SK-N-SH treated with all-trans-retinoic acid at 6 μM for 48 hours (cell line): Measurements from ENCODE around the gene EFNB2.

Experiments used
- ATAC-seq: fragments of 200-7000 bp; cut with Tn5 transposase; 3 replicates; pipeline ENCODE4 v1.9.1; 2020; ENCODE audit warnings: mild to moderate bottlenecking, moderate library complexity
- ARNTL ChIP-seq: fragments of 450-650 bp; formaldehyde crosslinking; IDR thresholded peaks from 2 replicates; pipeline ENCODE4 v1.5.0; 2020; ENCODE audit warnings: low read depth, mild to moderate bottlenecking, moderate library complexity, borderline replicate concordance
- CSDC2 ChIP-seq: fragments of 250-450 bp; sonication (Bioruptor Pico); IDR thresholded peaks from 2 replicates; pipeline ENCODE4 v1.5.0; 2020; ENCODE audit warnings: mild to moderate bottlenecking, moderate library complexity
- ESRRG ChIP-seq: fragments of 250-450 bp; sonication (Bioruptor Pico); IDR thresholded peaks from 2 replicates; pipeline ENCODE4 v1.6.1; 2021; ENCODE audit warnings: mild to moderate bottlenecking
- GLIS3 ChIP-seq: fragments of 250-450 bp; sonication (Bioruptor Pico); IDR thresholded peaks from 2 replicates; pipeline ENCODE4 v1.5.0; 2020; ENCODE audit warnings: mild to moderate bottlenecking, moderate library complexity
- PATZ1 ChIP-seq: fragments of 250-450 bp; sonication (Bioruptor Pico); IDR thresholded peaks from 2 replicates; pipeline ENCODE4 v1.8.0; 2020; ENCODE audit warnings: mild to moderate bottlenecking, moderate library complexity, borderline replicate concordance
- POU6F1 ChIP-seq: fragments of 250-450 bp; sonication (Bioruptor Pico); IDR thresholded peaks from 2 replicates; pipeline ENCODE4 v1.8.0; 2021; ENCODE audit warnings: low read depth, mild to moderate bottlenecking, moderate library complexity, borderline replicate concordance
- PPARA ChIP-seq: fragments of 250-450 bp; sonication (Bioruptor Pico); IDR thresholded peaks from 2 replicates; pipeline ENCODE4 v1.5.0; 2020; ENCODE audit warnings: mild to moderate bottlenecking, borderline replicate concordance
- RARB ChIP-seq: fragments of 250-450 bp; sonication (Bioruptor Pico); IDR thresholded peaks from 2 replicates; pipeline ENCODE4 v1.8.0; 2021; ENCODE audit warnings: mild to moderate bottlenecking, moderate library complexity
- TCF4 ChIP-seq: fragments of 250-450 bp; sonication (Bioruptor Pico); IDR thresholded peaks from 2 replicates; pipeline ENCODE4 v1.8.0; 2021; ENCODE audit warnings: mild to moderate bottlenecking, moderate library complexity, borderline replicate concordance
- TOX ChIP-seq: fragments of 250-450 bp; sonication (Bioruptor Pico); IDR thresholded peaks from 2 replicates; pipeline ENCODE4 v1.8.0; 2021; ENCODE audit warnings: mild to moderate bottlenecking, moderate library complexity, borderline replicate concordance
- TSHZ2 ChIP-seq: fragments of 250-450 bp; sonication (Bioruptor Pico); IDR thresholded peaks from 2 replicates; pipeline ENCODE4 v1.5.0; 2020; ENCODE audit warnings: mild to moderate bottlenecking, moderate library complexity
- ZC3H10 ChIP-seq: fragments of 250-450 bp; sonication (Bioruptor Pico); IDR thresholded peaks from 2 replicates; pipeline ENCODE4 v1.5.1; 2021; ENCODE audit warnings: mild to moderate bottlenecking, moderate library complexity
- ZFP30 ChIP-seq: fragments of 450-650 bp; formaldehyde crosslinking; IDR thresholded peaks from 2 replicates; pipeline ENCODE4 v1.5.0; 2022; ENCODE audit warnings: mild to moderate bottlenecking, moderate library complexity
- ZNF565 ChIP-seq: fragments of 450-650 bp; formaldehyde crosslinking; conservative IDR thresholded peaks from 2 replicates; pipeline ENCODE4 v1.5.0; 2020; ENCODE audit warnings: low read depth, mild to moderate bottlenecking, moderate library complexity
- ZNF70 ChIP-seq: fragments of 450-650 bp; formaldehyde crosslinking; IDR thresholded peaks from 2 replicates; pipeline ENCODE4 v1.5.0; 2020; ENCODE audit warnings: mild to moderate bottlenecking, moderate library complexity
- ZNF8 ChIP-seq: fragments of 450-650 bp; formaldehyde crosslinking; IDR thresholded peaks from 2 replicates; pipeline ENCODE4 v1.5.0; 2020; ENCODE audit warnings: mild to moderate bottlenecking, moderate library complexity
- TF ChIP-seq, protein P1 (sequence below): fragments of 250-450 bp; sonication (Bioruptor Pico); IDR thresholded peaks from 2 replicates; pipeline ENCODE4 v1.5.1; 2020; ENCODE audit warnings: low read depth, mild to moderate bottlenecking, moderate library complexity
- TF ChIP-seq, protein P2 (sequence below): fragments of 250-450 bp; sonication (Bioruptor Pico); IDR thresholded peaks from 2 replicates; pipeline ENCODE4 v1.5.1; 2021; ENCODE audit warnings: mild to moderate bottlenecking, moderate library complexity

The EFNB2 gene

DNA sequence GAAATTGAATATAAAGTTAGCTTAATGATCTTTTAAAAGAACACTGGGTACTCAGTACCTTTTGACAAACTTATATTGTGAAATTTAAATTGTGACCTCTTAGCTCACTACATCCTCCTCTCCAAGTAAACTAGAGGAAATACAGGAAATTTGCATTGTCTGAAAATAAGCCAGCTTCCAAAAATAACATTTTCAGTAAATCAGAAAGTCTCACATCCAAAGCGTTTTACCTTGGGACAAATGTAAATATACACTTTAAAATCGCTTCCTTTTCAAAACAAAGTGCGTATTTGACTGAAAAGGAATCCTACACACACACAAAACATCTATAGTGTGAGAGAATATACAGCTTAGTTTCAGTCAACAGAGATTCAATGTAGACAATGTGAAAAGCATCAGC is 2.1 kb upstream of the EFNB2 start:
- TF ChIP-seq ZC3H10 (CRISPR knock-in tag) (no peak), TCF4 (CRISPR knock-in tag) (no peak), ESRRG (no peak), TSHZ2 (CRISPR knock-in tag) (no peak), POU6F1 (no peak), GLIS3 (no peak), PATZ1 (CRISPR knock-in tag) (no peak), CSDC2 (CRISPR knock-in tag) (no peak), ZNF8 (CRISPR knock-in tag) (no peak), ZNF565 (no peak), ARNTL (CRISPR knock-in tag) (no peak), ZFP30 (CRISPR knock-in tag) (no peak), PPARA (CRISPR knock-in tag) (no peak), TOX (no peak), ZNF70 (CRISPR knock-in tag) (no peak)
- TF ChIP-seq, protein P1, sequence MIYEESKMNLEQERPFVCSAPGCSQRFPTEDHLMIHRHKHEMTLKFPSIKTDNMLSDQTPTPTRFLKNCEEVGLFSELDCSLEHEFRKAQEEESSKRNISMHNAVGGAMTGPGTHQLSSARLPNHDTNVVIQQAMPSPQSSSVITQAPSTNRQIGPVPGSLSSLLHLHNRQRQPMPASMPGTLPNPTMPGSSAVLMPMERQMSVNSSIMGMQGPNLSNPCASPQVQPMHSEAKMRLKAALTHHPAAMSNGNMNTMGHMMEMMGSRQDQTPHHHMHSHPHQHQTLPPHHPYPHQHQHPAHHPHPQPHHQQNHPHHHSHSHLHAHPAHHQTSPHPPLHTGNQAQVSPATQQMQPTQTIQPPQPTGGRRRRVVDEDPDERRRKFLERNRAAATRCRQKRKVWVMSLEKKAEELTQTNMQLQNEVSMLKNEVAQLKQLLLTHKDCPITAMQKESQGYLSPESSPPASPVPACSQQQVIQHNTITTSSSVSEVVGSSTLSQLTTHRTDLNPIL, result no peak
- TF ChIP-seq, protein P2, sequence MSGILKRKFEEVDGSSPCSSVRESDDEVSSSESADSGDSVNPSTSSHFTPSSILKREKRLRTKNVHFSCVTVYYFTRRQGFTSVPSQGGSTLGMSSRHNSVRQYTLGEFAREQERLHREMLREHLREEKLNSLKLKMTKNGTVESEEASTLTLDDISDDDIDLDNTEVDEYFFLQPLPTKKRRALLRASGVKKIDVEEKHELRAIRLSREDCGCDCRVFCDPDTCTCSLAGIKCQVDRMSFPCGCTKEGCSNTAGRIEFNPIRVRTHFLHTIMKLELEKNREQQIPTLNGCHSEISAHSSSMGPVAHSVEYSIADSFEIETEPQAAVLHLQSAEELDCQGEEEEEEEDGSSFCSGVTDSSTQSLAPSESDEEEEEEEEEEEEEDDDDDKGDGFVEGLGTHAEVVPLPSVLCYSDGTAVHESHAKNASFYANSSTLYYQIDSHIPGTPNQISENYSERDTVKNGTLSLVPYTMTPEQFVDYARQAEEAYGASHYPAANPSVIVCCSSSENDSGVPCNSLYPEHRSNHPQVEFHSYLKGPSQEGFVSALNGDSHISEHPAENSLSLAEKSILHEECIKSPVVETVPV (CRISPR knock-in tag), result no peak
- no peak for ATAC-seq

DNA sequence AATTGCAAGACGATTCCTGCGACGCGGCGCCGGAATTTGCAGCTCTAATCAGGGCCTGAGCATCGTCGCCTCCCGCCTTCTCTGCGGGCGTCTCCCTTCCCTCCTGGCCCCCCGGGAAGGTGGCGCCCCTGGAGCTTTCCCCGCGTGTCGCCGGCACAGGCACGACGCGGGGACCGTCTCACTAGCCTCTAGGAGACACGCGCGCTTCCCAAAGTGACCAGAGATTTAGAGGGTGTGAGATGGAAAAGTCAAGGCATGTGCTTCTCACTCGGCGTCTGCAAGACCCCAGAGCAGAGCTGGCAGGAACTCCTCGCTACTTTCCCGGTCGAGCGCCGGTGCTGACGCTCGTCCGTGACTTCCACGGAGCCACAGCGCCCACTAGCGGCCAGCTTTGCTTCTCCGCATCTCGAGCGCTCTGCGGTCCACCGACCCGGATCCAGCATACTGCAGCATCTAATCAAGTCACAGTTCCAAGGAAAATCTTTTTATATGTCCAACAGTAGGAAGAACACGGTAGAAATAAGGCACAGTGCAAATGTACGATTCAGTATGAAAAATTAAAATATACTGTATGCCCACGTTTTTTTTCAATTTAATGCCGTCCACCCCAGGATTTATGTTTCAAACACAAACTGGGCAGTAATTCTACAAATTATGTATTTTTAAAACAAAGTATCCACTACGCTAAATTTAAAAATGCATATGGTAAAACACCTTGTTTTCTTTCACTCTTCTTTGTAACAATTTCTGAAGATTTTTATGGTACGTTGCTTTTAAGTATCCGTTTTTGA is 977 bp upstream of the EFNB2 start:
- TF ChIP-seq ZNF8 (CRISPR knock-in tag) (no peak), POU6F1 (no peak), RARB (CRISPR knock-in tag) (no peak), TSHZ2 (CRISPR knock-in tag) (no peak), PPARA (CRISPR knock-in tag) (no peak), CSDC2 (CRISPR knock-in tag) (no peak)
- ATAC-seq, result peak; percentile 77
